ENCODE results near the gene PTPRE.
A peak's percentile ranks its signal among the peaks of the same experiment; 100 is the strongest.

PTPRE gene

GRCh38 chr10:127922675-127923366 lies 15.9 kb downstream of the PTPRE start:
- peak; percentile 90 for ATAC-seq
- TF ChIP-seq SNAI2 (CRISPR knock-in tag; IDR thresholded peaks at IDR 0.05) (peak; percentile 92), BACH2 (CRISPR knock-in tag; IDR thresholded peaks at IDR 0.05; ENCODE audit: borderline replicate concordance) (no peak), ESRRG (CRISPR knock-in tag; IDR thresholded peaks at IDR 0.05) (peak; percentile 65; the same call in 1 of the 2 replicates), OSR1 (CRISPR knock-in tag; IDR thresholded peaks at IDR 0.05) (no peak), ZNF565 (CRISPR knock-in tag; conservative IDR thresholded peaks at IDR 0.05; ENCODE audit: low read depth) (no peak), CREB5 (CRISPR knock-in tag; IDR thresholded peaks at IDR 0.05; ENCODE audit: low read depth) (peak; percentile 95), ARNTL (CRISPR knock-in tag; IDR thresholded peaks at IDR 0.05; ENCODE audit: borderline replicate concordance, low read depth) (no peak), ZNF8 (CRISPR knock-in tag; IDR thresholded peaks at IDR 0.05) (peak; percentile 18; the same call in 1 of the 2 replicates), ZNF70 (CRISPR knock-in tag; IDR thresholded peaks at IDR 0.05) (no peak; the same call in 1 of the 2 replicates), TCF4 (CRISPR knock-in tag; IDR thresholded peaks at IDR 0.05; ENCODE audit: borderline replicate concordance) (peak; percentile 73), GLIS3 (CRISPR knock-in tag; IDR thresholded peaks at IDR 0.05) (peak; percentile 81), ZFP30 (CRISPR knock-in tag; IDR thresholded peaks at IDR 0.05) (no peak), PPARA (CRISPR knock-in tag; IDR thresholded peaks at IDR 0.05; ENCODE audit: borderline replicate concordance) (no peak), CSDC2 (CRISPR knock-in tag; IDR thresholded peaks at IDR 0.05) (peak; percentile 88; the same call in 1 of the 2 replicates), TOX (CRISPR knock-in tag; IDR thresholded peaks at IDR 0.05; ENCODE audit: borderline replicate concordance) (0 out of 2 replicates have a peak, but pooled peaks have one; percentile 29), ZC3H10 (CRISPR knock-in tag; IDR thresholded peaks at IDR 0.05) (no peak; the same call in 1 of the 2 replicates), ZFP3 (CRISPR knock-in tag; IDR thresholded peaks at IDR 0.05) (peak; percentile 85), ISL1 (CRISPR knock-in tag; IDR thresholded peaks at IDR 0.05) (peak; percentile 94), RARB (CRISPR knock-in tag; IDR thresholded peaks at IDR 0.05) (peak; percentile 26; the same call in 1 of the 2 replicates), POU6F1 (CRISPR knock-in tag; IDR thresholded peaks at IDR 0.05; ENCODE audit: borderline replicate concordance, low read depth) (peak; percentile 21; the same call in 1 of the 2 replicates)
- TF ChIP-seq, protein P1, sequence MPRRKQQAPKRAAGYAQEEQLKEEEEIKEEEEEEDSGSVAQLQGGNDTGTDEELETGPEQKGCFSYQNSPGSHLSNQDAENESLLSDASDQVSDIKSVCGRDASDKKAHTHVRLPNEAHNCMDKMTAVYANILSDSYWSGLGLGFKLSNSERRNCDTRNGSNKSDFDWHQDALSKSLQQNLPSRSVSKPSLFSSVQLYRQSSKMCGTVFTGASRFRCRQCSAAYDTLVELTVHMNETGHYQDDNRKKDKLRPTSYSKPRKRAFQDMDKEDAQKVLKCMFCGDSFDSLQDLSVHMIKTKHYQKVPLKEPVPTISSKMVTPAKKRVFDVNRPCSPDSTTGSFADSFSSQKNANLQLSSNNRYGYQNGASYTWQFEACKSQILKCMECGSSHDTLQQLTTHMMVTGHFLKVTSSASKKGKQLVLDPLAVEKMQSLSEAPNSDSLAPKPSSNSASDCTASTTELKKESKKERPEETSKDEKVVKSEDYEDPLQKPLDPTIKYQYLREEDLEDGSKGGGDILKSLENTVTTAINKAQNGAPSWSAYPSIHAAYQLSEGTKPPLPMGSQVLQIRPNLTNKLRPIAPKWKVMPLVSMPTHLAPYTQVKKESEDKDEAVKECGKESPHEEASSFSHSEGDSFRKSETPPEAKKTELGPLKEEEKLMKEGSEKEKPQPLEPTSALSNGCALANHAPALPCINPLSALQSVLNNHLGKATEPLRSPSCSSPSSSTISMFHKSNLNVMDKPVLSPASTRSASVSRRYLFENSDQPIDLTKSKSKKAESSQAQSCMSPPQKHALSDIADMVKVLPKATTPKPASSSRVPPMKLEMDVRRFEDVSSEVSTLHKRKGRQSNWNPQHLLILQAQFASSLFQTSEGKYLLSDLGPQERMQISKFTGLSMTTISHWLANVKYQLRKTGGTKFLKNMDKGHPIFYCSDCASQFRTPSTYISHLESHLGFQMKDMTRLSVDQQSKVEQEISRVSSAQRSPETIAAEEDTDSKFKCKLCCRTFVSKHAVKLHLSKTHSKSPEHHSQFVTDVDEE (CRISPR knock-in tag; IDR thresholded peaks at IDR 0.05), result peak; percentile 94
- TF ChIP-seq, protein P2, sequence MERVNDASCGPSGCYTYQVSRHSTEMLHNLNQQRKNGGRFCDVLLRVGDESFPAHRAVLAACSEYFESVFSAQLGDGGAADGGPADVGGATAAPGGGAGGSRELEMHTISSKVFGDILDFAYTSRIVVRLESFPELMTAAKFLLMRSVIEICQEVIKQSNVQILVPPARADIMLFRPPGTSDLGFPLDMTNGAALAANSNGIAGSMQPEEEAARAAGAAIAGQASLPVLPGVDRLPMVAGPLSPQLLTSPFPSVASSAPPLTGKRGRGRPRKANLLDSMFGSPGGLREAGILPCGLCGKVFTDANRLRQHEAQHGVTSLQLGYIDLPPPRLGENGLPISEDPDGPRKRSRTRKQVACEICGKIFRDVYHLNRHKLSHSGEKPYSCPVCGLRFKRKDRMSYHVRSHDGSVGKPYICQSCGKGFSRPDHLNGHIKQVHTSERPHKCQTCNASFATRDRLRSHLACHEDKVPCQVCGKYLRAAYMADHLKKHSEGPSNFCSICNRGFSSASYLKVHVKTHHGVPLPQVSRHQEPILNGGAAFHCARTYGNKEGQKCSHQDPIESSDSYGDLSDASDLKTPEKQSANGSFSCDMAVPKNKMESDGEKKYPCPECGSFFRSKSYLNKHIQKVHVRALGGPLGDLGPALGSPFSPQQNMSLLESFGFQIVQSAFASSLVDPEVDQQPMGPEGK (CRISPR knock-in tag; IDR thresholded peaks at IDR 0.05; ENCODE audit: borderline replicate concordance), result peak; percentile 77; the same call in 1 of the 2 replicates
- TF ChIP-seq, protein P3, sequence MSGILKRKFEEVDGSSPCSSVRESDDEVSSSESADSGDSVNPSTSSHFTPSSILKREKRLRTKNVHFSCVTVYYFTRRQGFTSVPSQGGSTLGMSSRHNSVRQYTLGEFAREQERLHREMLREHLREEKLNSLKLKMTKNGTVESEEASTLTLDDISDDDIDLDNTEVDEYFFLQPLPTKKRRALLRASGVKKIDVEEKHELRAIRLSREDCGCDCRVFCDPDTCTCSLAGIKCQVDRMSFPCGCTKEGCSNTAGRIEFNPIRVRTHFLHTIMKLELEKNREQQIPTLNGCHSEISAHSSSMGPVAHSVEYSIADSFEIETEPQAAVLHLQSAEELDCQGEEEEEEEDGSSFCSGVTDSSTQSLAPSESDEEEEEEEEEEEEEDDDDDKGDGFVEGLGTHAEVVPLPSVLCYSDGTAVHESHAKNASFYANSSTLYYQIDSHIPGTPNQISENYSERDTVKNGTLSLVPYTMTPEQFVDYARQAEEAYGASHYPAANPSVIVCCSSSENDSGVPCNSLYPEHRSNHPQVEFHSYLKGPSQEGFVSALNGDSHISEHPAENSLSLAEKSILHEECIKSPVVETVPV (CRISPR knock-in tag; IDR thresholded peaks at IDR 0.05), result no peak

DNA sequence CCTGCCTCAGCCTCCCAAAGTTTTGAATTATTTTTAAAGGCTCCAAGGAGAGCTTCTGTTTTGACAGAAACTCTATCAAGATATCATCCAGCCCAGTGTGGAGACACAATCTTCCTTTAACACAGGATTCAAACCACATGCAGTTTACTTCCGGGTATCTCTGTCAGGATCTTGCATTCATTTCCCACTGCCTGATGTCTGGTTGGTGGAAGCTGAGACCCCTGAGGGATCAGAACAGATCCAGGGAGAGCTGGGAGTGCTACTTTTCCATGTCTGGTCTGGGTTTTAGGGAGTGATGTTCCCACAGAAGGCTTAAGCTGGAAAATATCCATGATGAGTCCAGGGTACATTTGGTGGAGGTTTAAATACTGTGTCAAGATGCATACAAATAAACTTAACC lies 16.7 kb downstream of the PTPRE start:
- ATAC-seq, result no peak
- no peak for TF ChIP-seq RARB (CRISPR knock-in tag; IDR thresholded peaks at IDR 0.05)
- no peak for TF ChIP-seq TCF4 (CRISPR knock-in tag; IDR thresholded peaks at IDR 0.05; ENCODE audit: borderline replicate concordance)
- no peak for TF ChIP-seq ZNF70 (CRISPR knock-in tag; IDR thresholded peaks at IDR 0.05)
- TF ChIP-seq POU6F1 (CRISPR knock-in tag; IDR thresholded peaks at IDR 0.05; ENCODE audit: borderline replicate concordance, low read depth), result no peak
- no peak for TF ChIP-seq SNAI2 (CRISPR knock-in tag; IDR thresholded peaks at IDR 0.05)
- TF ChIP-seq, protein P1 (CRISPR knock-in tag; IDR thresholded peaks at IDR 0.05), result no peak
- no peak for TF ChIP-seq OSR1 (CRISPR knock-in tag; IDR thresholded peaks at IDR 0.05)
- no peak for TF ChIP-seq CSDC2 (CRISPR knock-in tag; IDR thresholded peaks at IDR 0.05)
- TF ChIP-seq TOX (CRISPR knock-in tag; IDR thresholded peaks at IDR 0.05; ENCODE audit: borderline replicate concordance), result no peak
- no peak for TF ChIP-seq ZFP30 (CRISPR knock-in tag; IDR thresholded peaks at IDR 0.05)
- TF ChIP-seq GLIS3 (CRISPR knock-in tag; IDR thresholded peaks at IDR 0.05), result no peak
- TF ChIP-seq ZC3H10 (CRISPR knock-in tag; IDR thresholded peaks at IDR 0.05), result no peak
- TF ChIP-seq ZFP3 (CRISPR knock-in tag; IDR thresholded peaks at IDR 0.05), result no peak
- TF ChIP-seq ESRRG (CRISPR knock-in tag; IDR thresholded peaks at IDR 0.05), result no peak
- TF ChIP-seq BACH2 (CRISPR knock-in tag; IDR thresholded peaks at IDR 0.05; ENCODE audit: borderline replicate concordance), result no peak
- TF ChIP-seq ZNF8 (CRISPR knock-in tag; IDR thresholded peaks at IDR 0.05), result no peak
- no peak for TF ChIP-seq PPARA (CRISPR knock-in tag; IDR thresholded peaks at IDR 0.05; ENCODE audit: borderline replicate concordance)

Measured in SK-N-SH treated with all-trans-retinoic acid at 6 μM for 48 hours (cell line).